T47D (cell line): ENCODE data around the gene BMP8A.
A peak's percentile ranks its signal among the peaks of the same experiment; 100 is the strongest.
"Not testable (repeated sequence)": the region's sequence is repeated elsewhere in the genome, so short reads cannot be mapped to it uniquely, and the experiment has no call there.

ENCODE experiments used
- DNase-seq, 2 experiments: peaks; one replicate each; pipeline versions ENCODE4 v3.0.0 to v3.0.0-alpha.2; 2011 to 2012; ENCODE audit warnings: low read depth in 1 of 2, low spot score in 1 of 2
- JUND ChIP-seq: IDR thresholded peaks from 2 replicates; pipeline ENCODE4 v1.6.1; 2012; ENCODE audit warnings: low read depth
- in situ Hi-C: cut with HindIII; loops from 2 replicates; pipeline ENCODE4 v1.10.0; 2016; ENCODE audit warnings: low sequenced_read_pairs, low pct_unique_long_range_greater_than_20kb

The BMP8A gene

GRCh38 chr1:39491146-39491921 lies at the start of gene BMP8A:
TSS of gene BMP8A (plus strand) at chr1:39491636. CDS start at chr1:39491992, 356 bp downstream.
- peak; percentile 81 to 93 for DNase-seq
- in situ Hi-C loops, result no loop called here
- TF ChIP-seq JUND, result no peak

GRCh38 chr1:39441797-39442196 lies 49.6 kb upstream of the BMP8A start:
- TF ChIP-seq JUND, result no peak
- DNase-seq, result no peak
- in situ Hi-C loops, result no loop called here

- in situ Hi-C loops, result no loop called here
- DNase-seq, result no peak
- TF ChIP-seq JUND, result no peak
Observed at GRCh38 chr1:39445573-39445972, 45.9 kb upstream of the BMP8A start.

GRCh38 chr1:39446986-39447567 lies 44.4 kb upstream of the BMP8A start:
- in situ Hi-C loops, result no loop called here
- TF ChIP-seq JUND, result no peak
- no peak for DNase-seq

GRCh38 chr1:39450041-39450440 lies 41.4 kb upstream of the BMP8A start:
- in situ Hi-C loops, DNase-seq: not testable (repeated sequence)

- in situ Hi-C loops, result no loop called here
- no peak for DNase-seq
- TF ChIP-seq JUND, result no peak
Observed at GRCh38 chr1:39450956-39451606, 40.4 kb upstream of the BMP8A start.

- DNase-seq, result no peak
- in situ Hi-C loops, result no loop called here
- no peak for TF ChIP-seq JUND
Observed at GRCh38 chr1:39452081-39452480, 39.4 kb upstream of the BMP8A start.

GRCh38 chr1:39452540-39452939 lies 38.9 kb upstream of the BMP8A start:
- no peak for TF ChIP-seq JUND
- no peak for DNase-seq
- in situ Hi-C loops, result no loop called here

GRCh38 chr1:39453603-39454002 lies 37.8 kb upstream of the BMP8A start:
- no peak for TF ChIP-seq JUND
- in situ Hi-C loops, result no loop called here
- no peak for DNase-seq

- in situ Hi-C loops, result no loop called here
Observed at GRCh38 chr1:39458991-39459390, 32.4 kb upstream of the BMP8A start.

GRCh38 chr1:39462074-39462473 lies 29.4 kb upstream of the BMP8A start:
- in situ Hi-C loops, result no loop called here
- no peak for TF ChIP-seq JUND
- no peak for DNase-seq

More at GRCh38 chr1:39458991-39459390, 32.4 kb upstream of the BMP8A start:
- TF ChIP-seq JUND, result no peak
- DNase-seq, result no peak

- TF ChIP-seq JUND, result no peak
- no peak for DNase-seq
- in situ Hi-C loops, result no loop called here
Observed at GRCh38 chr1:39466413-39467107, 24.9 kb upstream of the BMP8A start.

- in situ Hi-C loops, result not testable (repeated sequence)
Observed at GRCh38 chr1:39467108-39467720, 24.2 kb upstream of the BMP8A start.

More at GRCh38 chr1:39467108-39467720, 24.2 kb upstream of the BMP8A start:
- DNase-seq, result not testable (repeated sequence)
